ENCODE data around the gene NACAD. TPM values are rescaled to one million over a fixed set of nuclear protein-coding genes. Genes with fewer than 3 reads are reported as not detected.

NACAD gene
- total RNA-seq, 1 donor from 2014 or later: 1.0 TPM

GRCh38 chr7:45067582-45067981, 21.2 kb downstream of the NACAD start:
- H3K27me3 ChIP-seq (ENCODE audit: control insufficient read depth in 3 of 3, insufficient read depth in 3 of 3, low read length in 3 of 3): no peaks in the 10 kb centered on the region
- no peak overlapping the region for H3K4me3 ChIP-seq (ENCODE audit: low read length in 3 of 3)
- H3K36me3 ChIP-seq (ENCODE audit: control insufficient read depth in 3 of 3, insufficient read depth in 3 of 3, low read length in 3 of 3): peaks cover 55 to 70% (median 58%) of the 10 kb centered on the region in 3 donors
- no peak overlapping the region for H3K9ac ChIP-seq (ENCODE audit: low read depth in 1 of 3, low read length in 3 of 3)
- no peaks in the 10 kb centered on the region for H3K4me1 ChIP-seq (ENCODE audit: control insufficient read depth in 3 of 3, insufficient read depth in 3 of 3, low read length in 3 of 3)
- no peak overlapping the region for H3K27ac ChIP-seq (ENCODE audit: low read depth, low read length)
- H3K9me3 ChIP-seq (ENCODE audit: control insufficient read depth in 3 of 3, low read length in 3 of 3): no peaks in the 10 kb centered on the region

- H3K4me1 ChIP-seq (ENCODE audit: control insufficient read depth in 3 of 3, insufficient read depth in 3 of 3, low read length in 3 of 3): no peaks in the 10 kb centered on the region
- peaks cover 45 to 58% (median 48%) of the 10 kb centered on the region in 3 donors for H3K36me3 ChIP-seq (ENCODE audit: control insufficient read depth in 3 of 3, insufficient read depth in 3 of 3, low read length in 3 of 3)
- H3K9me3 ChIP-seq (ENCODE audit: control insufficient read depth in 3 of 3, low read length in 3 of 3): no peaks in the 10 kb centered on the region
- no peak overlapping the region for H3K4me3 ChIP-seq (ENCODE audit: low read length in 3 of 3)
- H3K9ac ChIP-seq (ENCODE audit: low read depth in 1 of 3, low read length in 3 of 3): no peak overlapping the region
- no peaks in the 10 kb centered on the region for H3K27me3 ChIP-seq (ENCODE audit: control insufficient read depth in 3 of 3, insufficient read depth in 3 of 3, low read length in 3 of 3)
- H3K27ac ChIP-seq (ENCODE audit: low read depth, low read length): no peak overlapping the region
Observed at GRCh38 chr7:45066409-45066808, 22.4 kb downstream of the NACAD start.

DNA sequence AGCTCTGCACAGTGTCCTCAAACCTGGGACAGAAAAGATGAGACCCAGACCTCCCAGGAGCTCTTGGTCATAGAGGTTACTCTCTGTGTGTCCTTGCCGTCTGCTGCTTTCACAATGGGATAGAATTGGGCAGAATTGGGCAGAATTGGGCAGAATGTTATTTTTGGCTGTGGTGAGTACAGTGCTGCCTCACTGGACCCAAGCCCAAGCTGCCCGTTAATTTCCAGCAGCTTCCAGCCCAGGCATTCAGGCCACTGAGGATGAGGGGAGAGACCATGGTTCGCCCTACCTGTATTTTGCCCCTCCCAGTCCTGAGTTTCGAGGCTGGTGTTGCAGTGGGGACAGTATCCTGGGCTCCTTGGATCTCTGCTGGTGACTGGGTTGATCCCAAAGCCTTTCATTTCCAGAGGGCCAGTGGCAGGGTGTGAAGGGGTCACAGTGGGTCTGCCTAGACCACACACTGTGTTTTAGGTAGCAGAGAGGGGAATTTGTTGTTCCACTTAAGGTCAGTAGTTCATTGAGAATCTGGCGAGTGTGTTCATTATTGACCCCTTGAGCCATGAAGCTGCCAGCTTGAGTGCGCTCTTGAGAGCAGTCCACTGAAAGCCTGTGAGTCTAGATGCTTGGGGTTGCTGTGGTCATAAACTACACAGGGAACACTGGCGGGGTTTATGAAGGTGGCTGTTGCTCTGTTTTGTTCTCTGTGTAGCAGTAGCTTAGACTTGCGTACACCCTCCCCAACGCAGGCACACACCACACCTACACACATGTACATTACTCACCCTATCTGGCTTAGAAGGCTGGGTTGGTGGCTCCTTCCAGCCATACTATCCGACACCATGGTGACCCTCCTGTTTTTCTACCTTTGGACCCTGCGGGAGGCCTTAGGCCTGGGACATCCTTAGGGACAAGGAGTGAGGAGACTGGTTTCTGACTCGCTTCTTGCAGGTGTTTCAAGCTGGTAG, 23.5 kb downstream of the NACAD start:
- no peak overlapping the region for H3K27ac ChIP-seq (ENCODE audit: low read depth, low read length)
- no peak overlapping the region for H3K9ac ChIP-seq (ENCODE audit: low read depth in 1 of 3, low read length in 3 of 3)
- H3K36me3 ChIP-seq (ENCODE audit: control insufficient read depth in 3 of 3, insufficient read depth in 3 of 3, low read length in 3 of 3): peaks cover 37 to 55% (median 42%) of the 10 kb centered on the region in 3 donors
- no peaks in the 10 kb centered on the region for H3K9me3 ChIP-seq (ENCODE audit: control insufficient read depth in 3 of 3, low read length in 3 of 3)
- no peaks in the 10 kb centered on the region for H3K27me3 ChIP-seq (ENCODE audit: control insufficient read depth in 3 of 3, insufficient read depth in 3 of 3, low read length in 3 of 3)
- H3K4me3 ChIP-seq (ENCODE audit: low read length in 3 of 3): no peak overlapping the region
- no peaks in the 10 kb centered on the region for H3K4me1 ChIP-seq (ENCODE audit: control insufficient read depth in 3 of 3, insufficient read depth in 3 of 3, low read length in 3 of 3)

- Histone ChIP-seq H3K4me3 (ENCODE audit: low read length in 3 of 3) (no peak overlapping the region), H3K9me3 (ENCODE audit: control insufficient read depth in 3 of 3, low read length in 3 of 3) (no peaks in the 10 kb centered on the region), H3K9ac (ENCODE audit: low read depth in 1 of 3, low read length in 3 of 3) (no peak overlapping the region), H3K27ac (ENCODE audit: low read depth, low read length) (no peak overlapping the region), H3K27me3 (ENCODE audit: control insufficient read depth in 3 of 3, insufficient read depth in 3 of 3, low read length in 3 of 3) (no peaks in the 10 kb centered on the region), H3K4me1 (ENCODE audit: control insufficient read depth in 3 of 3, insufficient read depth in 3 of 3, low read length in 3 of 3) (no peaks in the 10 kb centered on the region), H3K36me3 (ENCODE audit: control insufficient read depth in 3 of 3, insufficient read depth in 3 of 3, low read length in 3 of 3) (peaks cover 31 to 44% (median 31%) of the 10 kb centered on the region in 3 donors)
Observed at GRCh38 chr7:45064047-45064725, 24.6 kb downstream of the NACAD start.

- Histone ChIP-seq H3K4me3 (ENCODE audit: low read length in 3 of 3) (no peak overlapping the region), H3K36me3 (ENCODE audit: control insufficient read depth in 3 of 3, insufficient read depth in 3 of 3, low read length in 3 of 3) (peaks cover 18 to 30% (median 19%) of the 10 kb centered on the region in 3 donors), H3K9me3 (ENCODE audit: control insufficient read depth in 3 of 3, low read length in 3 of 3) (no peaks in the 10 kb centered on the region), H3K27me3 (ENCODE audit: control insufficient read depth in 3 of 3, insufficient read depth in 3 of 3, low read length in 3 of 3) (no peaks in the 10 kb centered on the region), H3K9ac (ENCODE audit: low read depth in 1 of 3, low read length in 3 of 3) (no peak overlapping the region), H3K27ac (ENCODE audit: low read depth, low read length) (no peak overlapping the region), H3K4me1 (ENCODE audit: control insufficient read depth in 3 of 3, insufficient read depth in 3 of 3, low read length in 3 of 3) (no peaks in the 10 kb centered on the region)
Observed at GRCh38 chr7:45061806-45062425, 26.9 kb downstream of the NACAD start.

GRCh38 chr7:45061352-45061751, 27.4 kb downstream of the NACAD start:
- no peaks in the 10 kb centered on the region for H3K4me1 ChIP-seq (ENCODE audit: control insufficient read depth in 3 of 3, insufficient read depth in 3 of 3, low read length in 3 of 3)
- H3K9me3 ChIP-seq (ENCODE audit: control insufficient read depth in 3 of 3, low read length in 3 of 3): no peaks in the 10 kb centered on the region
- H3K4me3 ChIP-seq (ENCODE audit: low read length in 3 of 3): no peak overlapping the region
- no peaks in the 10 kb centered on the region for H3K27me3 ChIP-seq (ENCODE audit: control insufficient read depth in 3 of 3, insufficient read depth in 3 of 3, low read length in 3 of 3)
- H3K36me3 ChIP-seq (ENCODE audit: control insufficient read depth in 3 of 3, insufficient read depth in 3 of 3, low read length in 3 of 3): peaks cover 17 to 27% (median 19%) of the 10 kb centered on the region in 3 donors
- no peak overlapping the region for H3K27ac ChIP-seq (ENCODE audit: low read depth, low read length)
- H3K9ac ChIP-seq (ENCODE audit: low read depth in 1 of 3, low read length in 3 of 3): no peak overlapping the region

DNA sequence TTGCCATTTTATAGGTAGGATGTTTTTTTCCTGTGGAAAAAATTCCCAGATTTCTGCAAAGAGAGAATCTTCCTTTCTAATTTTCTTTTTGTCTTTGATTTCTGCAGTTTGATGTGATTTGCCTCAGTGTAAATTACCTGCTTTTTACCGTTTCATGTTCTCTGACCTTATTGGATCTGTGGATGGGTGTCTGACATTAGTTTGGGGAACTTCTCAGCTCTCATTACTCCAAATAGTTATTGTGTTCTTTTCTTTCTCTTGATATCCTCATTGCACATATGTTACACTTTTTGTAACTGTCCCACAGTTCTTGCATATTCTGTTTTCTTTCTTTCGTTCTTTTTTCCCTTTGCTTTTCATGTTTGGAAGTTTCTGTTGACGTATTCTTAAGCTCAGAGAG, 28.5 kb downstream of the NACAD start:
- H3K4me3 ChIP-seq (ENCODE audit: low read length in 3 of 3): no peak overlapping the region
- no peak overlapping the region for H3K9ac ChIP-seq (ENCODE audit: low read depth in 1 of 3, low read length in 3 of 3)
- no peaks in the 10 kb centered on the region for H3K4me1 ChIP-seq (ENCODE audit: control insufficient read depth in 3 of 3, insufficient read depth in 3 of 3, low read length in 3 of 3)
- H3K36me3 ChIP-seq (ENCODE audit: control insufficient read depth in 3 of 3, insufficient read depth in 3 of 3, low read length in 3 of 3): peaks cover 13 to 20% (median 17%) of the 10 kb centered on the region in 3 donors
- H3K27ac ChIP-seq (ENCODE audit: low read depth, low read length): no peak overlapping the region
- no peaks in the 10 kb centered on the region for H3K9me3 ChIP-seq (ENCODE audit: control insufficient read depth in 3 of 3, low read length in 3 of 3)
- H3K27me3 ChIP-seq (ENCODE audit: control insufficient read depth in 3 of 3, insufficient read depth in 3 of 3, low read length in 3 of 3): no peaks in the 10 kb centered on the region

- Histone ChIP-seq H3K27ac (ENCODE audit: low read depth, low read length) (no peak overlapping the region), H3K27me3 (ENCODE audit: control insufficient read depth in 3 of 3, insufficient read depth in 3 of 3, low read length in 3 of 3) (no peaks in the 10 kb centered on the region), H3K36me3 (ENCODE audit: control insufficient read depth in 3 of 3, insufficient read depth in 3 of 3, low read length in 3 of 3) (peaks cover 0 to 10% (median 0%) of the 10 kb centered on the region in 3 donors), H3K4me1 (ENCODE audit: control insufficient read depth in 3 of 3, insufficient read depth in 3 of 3, low read length in 3 of 3) (no peaks in the 10 kb centered on the region), H3K4me3 (ENCODE audit: low read length in 3 of 3) (no peak overlapping the region), H3K9ac (ENCODE audit: low read depth in 1 of 3, low read length in 3 of 3) (no peak overlapping the region), H3K9me3 (ENCODE audit: control insufficient read depth in 3 of 3, low read length in 3 of 3) (no peaks in the 10 kb centered on the region)
Observed at GRCh38 chr7:45057878-45058277, 30.9 kb downstream of the NACAD start.

GRCh38 chr7:45055594-45056219, 33.1 kb downstream of the NACAD start:
- Histone ChIP-seq H3K4me3 (ENCODE audit: low read length in 3 of 3) (no peak overlapping the region), H3K36me3 (ENCODE audit: control insufficient read depth in 3 of 3, insufficient read depth in 3 of 3, low read length in 3 of 3) (peaks cover 0 to 10% (median 0%) of the 10 kb centered on the region in 3 donors), H3K9ac (ENCODE audit: low read depth in 1 of 3, low read length in 3 of 3) (no peak overlapping the region), H3K27me3 (ENCODE audit: control insufficient read depth in 3 of 3, insufficient read depth in 3 of 3, low read length in 3 of 3) (no peaks in the 10 kb centered on the region), H3K4me1 (ENCODE audit: control insufficient read depth in 3 of 3, insufficient read depth in 3 of 3, low read length in 3 of 3) (no peaks in the 10 kb centered on the region), H3K9me3 (ENCODE audit: control insufficient read depth in 3 of 3, low read length in 3 of 3) (no peaks in the 10 kb centered on the region), H3K27ac (ENCODE audit: low read depth, low read length) (no peak overlapping the region)
